HG03196 (cell line): ENCODE measurements around the gene PIGC.
A peak's percentile ranks its signal among the peaks of the same experiment; 100 is the strongest.

Experiments
- ATAC-seq: cut with Tn5 transposase; IDR thresholded peaks from one replicate; pipeline ENCODE4 v1.9.1; 2021; ENCODE audit not compliant: unreplicated experiment

The PIGC gene

DNA sequence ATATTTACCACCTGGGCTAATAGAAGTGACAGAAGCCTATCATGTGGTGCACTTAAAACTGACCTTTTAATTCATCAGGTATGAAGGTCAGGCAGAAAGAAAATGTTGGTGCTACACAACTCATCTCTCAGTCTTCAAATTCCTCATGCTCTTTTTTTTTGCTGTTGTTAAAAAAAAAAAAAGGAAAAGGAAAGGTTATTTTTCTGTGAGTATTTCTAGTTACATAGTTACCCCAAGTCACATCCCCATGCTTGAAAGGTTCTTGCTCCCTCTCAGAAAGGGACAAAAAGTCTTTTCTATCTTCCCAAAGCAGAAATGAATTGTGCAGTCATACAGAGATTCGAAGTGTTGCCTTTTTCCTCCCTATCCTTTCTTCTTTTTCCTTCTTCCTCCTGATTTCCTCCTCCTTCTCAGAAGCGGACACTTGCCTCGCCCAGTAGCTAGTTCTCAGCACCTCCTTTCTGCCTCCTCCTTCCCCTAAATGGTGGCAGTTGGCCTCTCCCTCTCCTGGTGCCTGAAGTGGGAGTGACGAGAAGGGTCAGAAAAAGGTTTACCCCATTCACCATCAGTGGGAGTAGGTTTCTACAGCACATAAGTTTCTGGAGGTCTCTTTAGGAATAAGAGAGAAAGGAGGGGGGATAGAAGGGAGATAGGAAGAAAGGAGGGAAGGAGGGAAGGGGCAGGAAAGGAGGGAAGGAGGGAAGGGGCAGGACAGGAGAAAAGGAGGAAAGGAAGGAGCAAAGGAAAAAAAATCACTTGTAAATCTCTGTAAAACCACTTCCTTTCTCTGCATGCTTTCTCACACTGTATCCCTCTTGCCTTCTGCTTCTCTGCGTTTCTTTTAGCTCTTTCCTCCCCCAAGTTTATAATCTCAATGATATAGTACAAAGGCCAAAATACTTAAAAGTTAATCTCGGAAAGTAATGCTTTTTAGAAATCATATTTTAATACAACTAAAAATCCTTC, 43.8 kb downstream of the PIGC start:
- ATAC-seq: no peak

GRCh38 chr1:172398970-172399755, 44.7 kb downstream of the PIGC start:
- ATAC-seq: no peak

DNA sequence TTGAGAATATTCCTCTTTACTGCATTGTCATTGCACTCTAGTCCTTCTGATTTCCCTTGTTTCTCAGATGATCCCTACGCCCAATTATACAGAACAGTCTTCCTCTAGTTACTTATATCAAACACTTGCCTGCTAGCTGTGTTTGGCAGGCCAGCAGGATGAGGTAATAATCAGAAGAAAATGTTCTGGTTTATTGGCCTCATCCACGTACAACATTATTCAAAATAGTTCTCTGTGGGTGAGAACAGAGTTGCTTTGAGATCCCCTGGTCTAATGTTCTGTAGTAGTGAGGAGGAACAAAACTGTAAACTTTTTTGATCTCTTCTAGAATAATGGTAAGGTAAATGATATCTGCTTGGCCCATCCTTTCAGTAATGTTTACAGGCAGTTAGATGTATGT, 45.7 kb downstream of the PIGC start:
- ATAC-seq: no peak

DNA sequence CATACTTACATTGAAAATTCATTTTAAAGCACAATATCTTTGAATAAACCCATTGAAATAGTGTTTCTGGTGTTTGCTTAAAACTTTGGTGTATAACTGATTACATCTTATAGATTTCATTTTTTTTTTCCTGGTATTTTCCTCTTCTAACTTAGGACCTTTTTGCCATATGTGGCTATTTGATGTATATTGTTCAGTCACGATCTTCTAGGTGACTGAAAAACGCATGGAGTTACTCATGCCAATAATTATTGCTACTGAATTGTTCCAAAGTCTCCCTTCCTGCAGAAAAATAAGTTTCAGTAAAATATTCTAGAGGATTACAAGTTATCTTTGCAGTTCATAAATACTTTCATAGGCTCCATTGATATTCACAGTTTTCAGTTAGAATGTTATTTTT, 46.2 kb downstream of the PIGC start:
- ATAC-seq: no peak

GRCh38 chr1:172397221-172397620, 46.6 kb downstream of the PIGC start:
- no peak for ATAC-seq

- ATAC-seq: no peak
Observed at GRCh38 chr1:172395576-172395975, 48.3 kb downstream of the PIGC start.

DNA sequence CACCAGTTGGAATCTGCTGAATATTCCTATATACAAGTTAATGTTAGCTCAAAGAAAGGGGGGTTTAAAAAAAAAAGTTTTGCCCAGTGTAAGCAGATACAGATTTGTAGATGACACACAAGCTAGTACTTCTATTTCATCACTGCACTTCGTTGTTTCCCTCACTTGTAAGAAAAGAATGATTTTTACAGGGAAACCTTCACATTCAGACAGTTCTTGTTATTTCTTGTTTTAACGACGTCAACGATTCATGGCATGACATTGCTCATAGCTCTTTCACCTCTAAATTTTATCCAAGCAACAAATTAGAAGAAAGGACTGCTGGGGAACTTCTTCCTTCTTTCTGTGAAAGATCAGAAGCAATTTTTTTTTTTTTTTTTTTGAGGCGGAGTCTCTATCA, 49.1 kb downstream of the PIGC start:
- ATAC-seq: no peak

DNA sequence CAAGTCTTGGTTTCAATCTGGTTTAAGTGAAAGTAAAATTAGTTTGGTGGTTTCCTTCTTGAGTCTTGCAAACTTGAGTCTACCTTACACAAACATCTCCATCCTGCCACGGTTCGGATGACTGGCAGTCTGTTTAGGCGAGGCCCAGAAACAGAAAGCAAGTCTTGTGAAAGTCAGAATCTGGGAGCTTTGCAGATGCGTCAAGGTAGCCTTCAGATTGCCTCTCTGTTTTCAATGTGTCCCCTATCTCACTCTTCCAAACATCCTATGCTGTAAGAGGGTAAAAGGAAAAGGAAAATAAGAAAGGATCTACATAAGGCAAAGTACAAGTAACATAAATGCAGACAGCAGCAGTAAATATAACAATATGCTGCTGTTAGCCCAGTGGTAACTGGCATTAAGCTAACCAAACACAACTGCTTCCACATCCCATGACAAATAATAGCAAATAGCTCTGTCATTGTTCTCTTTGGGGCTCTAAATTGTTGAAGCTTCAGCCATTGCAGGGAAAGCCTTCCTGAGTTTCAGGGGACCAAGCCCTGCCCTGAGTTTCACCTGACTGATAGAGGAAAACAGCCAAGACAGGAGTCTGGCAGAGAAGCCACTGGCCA, 49.6 kb downstream of the PIGC start:
- peak; percentile 77 for ATAC-seq

DNA sequence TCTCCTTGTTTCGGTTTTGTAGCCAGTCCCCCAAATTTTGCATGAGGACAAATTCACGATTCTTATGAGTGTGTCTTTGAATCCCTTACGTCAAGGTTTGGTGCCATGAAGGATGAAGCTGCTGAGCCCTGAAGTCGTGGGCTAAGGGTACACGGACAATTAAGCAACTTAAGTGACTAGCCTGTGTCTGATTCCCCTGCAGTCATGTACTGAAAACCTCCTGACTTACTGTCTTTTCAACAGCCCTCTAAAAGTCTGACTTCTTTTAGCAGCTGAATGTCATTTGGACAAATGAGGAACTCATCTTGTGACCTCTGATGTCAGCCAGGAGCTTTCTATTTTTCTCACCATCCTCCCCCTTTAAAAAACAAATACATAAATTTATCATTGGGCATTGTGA, 50.5 kb downstream of the PIGC start:
- ATAC-seq: no peak

GRCh38 chr1:172391976-172392375, 51.9 kb downstream of the PIGC start:
- ATAC-seq: no peak
